HG03571 (cell line): ENCODE results near the gene RTL1.

Experiments used
- ATAC-seq: cut with Tn5 transposase; IDR thresholded peaks from one replicate; pipeline ENCODE4 v1.9.1; 2021; ENCODE audit not compliant: unreplicated experiment

RTL1 gene

GRCh38 chr14:100867631-100868315 lies 35.7 kb downstream of the RTL1 start:
- no peak for ATAC-seq

- no peak for ATAC-seq
These were observed 36.6 kb downstream of the RTL1 start for GRCh38 chr14:100866666-100867630.

- no peak for ATAC-seq
These were observed 37.6 kb downstream of the RTL1 start for GRCh38 chr14:100865682-100866591.

GRCh38 chr14:100864960-100865681 lies 38.4 kb downstream of the RTL1 start:
- no peak for ATAC-seq

- ATAC-seq, result no peak
These were observed 39.3 kb downstream of the RTL1 start for GRCh38 chr14:100864206-100864605.

GRCh38 chr14:100862793-100863192 lies 40.7 kb downstream of the RTL1 start:
- no peak for ATAC-seq

- no peak for ATAC-seq
These were observed 41.2 kb downstream of the RTL1 start for GRCh38 chr14:100862277-100862676.

GRCh38 chr14:100861937-100862247 lies 41.6 kb downstream of the RTL1 start:
- ATAC-seq, result no peak

- no peak for ATAC-seq
These were observed 42.2 kb downstream of the RTL1 start for GRCh38 chr14:100861188-100861936.

GRCh38 chr14:100860556-100861187 lies 42.9 kb downstream of the RTL1 start:
- ATAC-seq, result no peak

GRCh38 chr14:100859781-100860180 lies 43.7 kb downstream of the RTL1 start:
- ATAC-seq, result no peak

GRCh38 chr14:100858838-100859220 lies 44.7 kb downstream of the RTL1 start:
- no peak for ATAC-seq

- no peak for ATAC-seq
These were observed 45.3 kb downstream of the RTL1 start for GRCh38 chr14:100857923-100858837.

GRCh38 chr14:100857233-100857922 lies 46.1 kb downstream of the RTL1 start:
- no peak for ATAC-seq

GRCh38 chr14:100856056-100856950 lies 47.2 kb downstream of the RTL1 start:
- no peak for ATAC-seq

- no peak for ATAC-seq
These were observed 48.1 kb downstream of the RTL1 start for GRCh38 chr14:100855256-100855930.
